Measurements from ENCODE around the gene IL1RN. TPM values are rescaled to one million over a fixed set of nuclear protein-coding genes. Genes with fewer than 3 reads are reported as not detected.
A peak's percentile ranks its signal among the peaks of the same experiment; 100 is the strongest.

IL1RN gene
- total and polyA plus RNA-seq, 2 of the 4 experiments (the other 2 are of a cell fraction), result not detected

- Histone ChIP-seq H3K27me3 (ENCODE audit: control insufficient read depth, insufficient read depth, low read length) (peaks cover 11% of the 10 kb centered on the region), H2AK5ac (ENCODE audit: low read depth, low read length) (no peak overlapping the region), H3K9me3 (ENCODE audit: control insufficient read depth, insufficient read depth, low read length) (no peaks in the 10 kb centered on the region), H3K56ac (ENCODE audit: extremely low read depth, insufficient read depth, low read length) (no peak overlapping the region), H2BK20ac (ENCODE audit: low read depth, low read length) (no peak overlapping the region), H2BK15ac (ENCODE audit: low read depth, low read length) (no peak overlapping the region), H3K4ac (ENCODE audit: low read depth, low read length) (no peak overlapping the region), H3K4me1 (ENCODE audit: control insufficient read depth, insufficient read depth, low read length) (no peaks in the 10 kb centered on the region), H4K8ac (ENCODE audit: low read depth in 2 of 2, low read length in 2 of 2) (no peak overlapping the region), H3K23ac (ENCODE audit: low read depth, low read length) (no peak overlapping the region), H3K14ac (replicated peaks; ENCODE audit: low read depth, low read length) (no peak overlapping the region), H3K4me2 (ENCODE audit: low read depth, low read length) (no peak overlapping the region), H3K79me1 (ENCODE audit: low read depth in 1 of 2, low read length in 2 of 2) (no peaks in the 10 kb centered on the region), H3K4me3 (ENCODE audit: insufficient read depth, low read depth, low read length) (no peak overlapping the region), H2AFZ (replicated peaks; ENCODE audit: low read length, poor library complexity) (peak overlapping the region; percentile 32), H4K5ac (ENCODE audit: low read depth, low read length) (no peak overlapping the region), H3K27ac (ENCODE audit: insufficient read depth, low read length) (no peak overlapping the region), H3K9me1 (ENCODE audit: insufficient read depth, low read length) (no peaks in the 10 kb centered on the region), H3K36me3 (ENCODE audit: control insufficient read depth, insufficient read depth, low read length) (no peaks in the 10 kb centered on the region), H4K20me1 (ENCODE audit: insufficient read depth, low read length) (no peaks in the 10 kb centered on the region), H3K9ac (ENCODE audit: low read depth, low read length) (no peak overlapping the region), H2BK120ac (ENCODE audit: low read depth, low read length) (no peak overlapping the region), H2AK9ac (replicated peaks; ENCODE audit: low read depth, low read length, poor library complexity) (peak overlapping the region; percentile 42), H2BK5ac (ENCODE audit: low read depth, low read length, poor library complexity, severe bottlenecking) (no peak overlapping the region), H3K18ac (ENCODE audit: low read depth, low read length) (no peak overlapping the region), H4K91ac (ENCODE audit: insufficient read depth, low read depth, low read length) (no peak overlapping the region)
- intact Hi-C loops (cut with micrococcal nuclease) (no loop called here), dilution Hi-C loops (cut with HindIII; ENCODE audit: low sequenced_read_pairs, unreplicated experiment) (no loop called here), in situ Hi-C loops (cut with MboI; ENCODE audit: low sequenced_read_pairs) (no loop called here)
- 69% methylated on average over 9 of the region's 11 CpGs; no CpG with 5 or more reads in 1 of the 2 experiments for WGBS, 2 experiments (ENCODE audit: extremely low coverage in 2 of 2, insufficient read length in 1 of 2)
- ATAC-seq (ENCODE audit: low read depth) (no peak), DNase-seq (no peak)
- ChIA-PET CTCF (interaction anchor here (2.5 kb wide), 1 partner anchor 34 kb away, joined by 7 read pairs; no protein-coding TSS in a partner anchor), POLR2A (ENCODE audit: unreplicated experiment) (no interaction called here)
- TF ChIP-seq CHD1 (IDR thresholded peaks at IDR 0.05; ENCODE audit: low read depth, low read length) (no peak), FOS (IDR thresholded peaks at IDR 0.05; ENCODE audit: low read depth, low read length) (no peak)
- no TSS peak for BruUV-seq (replicated peaks)
Measured at GRCh38 chr2:113164215-113164929, 37.0 kb downstream of the IL1RN start.

Data from IMR-90 (cell line).